Lower leg skin (tissue), 3 donors: ENCODE data around the gene SP4.

Experiments used
- POLR2A ChIP-seq, 2 donors: fragments of 450-650 bp; IDR thresholded peaks; one replicate each; pipeline ENCODE4 v1.6.1; 2016 to 2017; ENCODE audit warnings: antibody characterized with exemption in 2 of 2, mild to moderate bottlenecking in 1 of 2, moderate library complexity in 1 of 2
- TF ChIP-seq, protein P1 (sequence below), 3 donors: fragments of 450-650 bp; IDR thresholded peaks; one replicate each; pipeline ENCODE4 v1.5.1; 2016; ENCODE audit warnings: antibody characterized with exemption in 3 of 3, mild to moderate bottlenecking in 3 of 3, moderate library complexity in 2 of 3

DNA sequence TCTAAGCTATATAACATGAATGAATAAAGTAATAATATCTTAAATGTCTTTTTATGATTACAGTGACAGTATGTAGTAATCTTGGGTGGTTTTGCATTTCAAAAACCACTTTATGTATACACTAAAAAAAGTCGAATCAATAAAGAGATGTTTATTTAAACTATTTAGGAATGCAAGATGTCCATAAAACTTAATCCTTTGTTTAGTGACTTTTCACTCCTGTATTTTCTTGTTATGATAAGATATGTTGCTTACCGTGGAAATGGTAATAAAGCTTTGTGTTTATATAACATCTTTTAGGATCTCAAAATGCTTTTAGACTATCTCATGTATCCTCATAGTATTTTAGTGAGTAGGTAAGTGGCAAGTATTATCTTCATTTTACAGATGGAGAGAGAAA, 48.5 kb downstream of the SP4 start:
- TF ChIP-seq, protein P1, sequence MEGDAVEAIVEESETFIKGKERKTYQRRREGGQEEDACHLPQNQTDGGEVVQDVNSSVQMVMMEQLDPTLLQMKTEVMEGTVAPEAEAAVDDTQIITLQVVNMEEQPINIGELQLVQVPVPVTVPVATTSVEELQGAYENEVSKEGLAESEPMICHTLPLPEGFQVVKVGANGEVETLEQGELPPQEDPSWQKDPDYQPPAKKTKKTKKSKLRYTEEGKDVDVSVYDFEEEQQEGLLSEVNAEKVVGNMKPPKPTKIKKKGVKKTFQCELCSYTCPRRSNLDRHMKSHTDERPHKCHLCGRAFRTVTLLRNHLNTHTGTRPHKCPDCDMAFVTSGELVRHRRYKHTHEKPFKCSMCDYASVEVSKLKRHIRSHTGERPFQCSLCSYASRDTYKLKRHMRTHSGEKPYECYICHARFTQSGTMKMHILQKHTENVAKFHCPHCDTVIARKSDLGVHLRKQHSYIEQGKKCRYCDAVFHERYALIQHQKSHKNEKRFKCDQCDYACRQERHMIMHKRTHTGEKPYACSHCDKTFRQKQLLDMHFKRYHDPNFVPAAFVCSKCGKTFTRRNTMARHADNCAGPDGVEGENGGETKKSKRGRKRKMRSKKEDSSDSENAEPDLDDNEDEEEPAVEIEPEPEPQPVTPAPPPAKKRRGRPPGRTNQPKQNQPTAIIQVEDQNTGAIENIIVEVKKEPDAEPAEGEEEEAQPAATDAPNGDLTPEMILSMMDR (IDR thresholded peaks at IDR 0.05), result no peak
- no peak for TF ChIP-seq POLR2A (IDR thresholded peaks at IDR 0.05)
